GM23338 (cell line): ENCODE results near the gene RUNX1. TPM values are rescaled to one million over a fixed set of nuclear protein-coding genes. Genes with fewer than 3 reads are reported as not detected.

Experiments used
- ATAC-seq: fragments of 200-7000 bp; cut with Tn5 transposase; 3 replicates; pipeline ENCODE4 v1.9.1; 2020
- DNase-seq: peaks from one replicate; pipeline ENCODE4 v3.0.0-alpha.2; 2015; ENCODE audit warnings: low spot score
- H2AFZ ChIP-seq: fragments of 200-600 bp; sonication (generic); 2 replicates; pipeline ENCODE4 v1.8.0; 2016; ENCODE audit warnings: antibody characterized with exemption, mild to moderate bottlenecking, moderate library complexity
- H3F3A ChIP-seq: fragments of 200-600 bp; sonication (generic); replicated peaks from 2 replicates; pipeline ENCODE4 v1.8.0; 2017; ENCODE audit warnings: antibody characterized with exemption, mixed run types, low read depth
- H3K27ac ChIP-seq: fragments of 200-600 bp; sonication (generic); 2 replicates; pipeline ENCODE4 v1.6.1; 2016; ENCODE audit warnings: low read depth
- H3K27me3 ChIP-seq: fragments of 200-600 bp; sonication (generic); 2 replicates; pipeline ENCODE4 v1.8.0; 2016; ENCODE audit warnings: mild to moderate bottlenecking, mixed run types, moderate library complexity; ENCODE audit not compliant: insufficient read depth
- H3K36me3 ChIP-seq: fragments of 200-600 bp; sonication (generic); 2 replicates; pipeline ENCODE4 v1.8.0; 2016; ENCODE audit warnings: mild to moderate bottlenecking; ENCODE audit not compliant: insufficient read depth
- H3K4me1 ChIP-seq: fragments of 200-600 bp; sonication (generic); 2 replicates; pipeline ENCODE4 v1.8.0; 2016; ENCODE audit warnings: mild to moderate bottlenecking, moderate library complexity; ENCODE audit not compliant: insufficient read depth
- H3K4me2 ChIP-seq: fragments of 200-600 bp; sonication (generic); 2 replicates; pipeline ENCODE4 v1.7.1; 2017; ENCODE audit warnings: mixed run types
- H3K4me3 ChIP-seq: fragments of 200-600 bp; sonication (generic); 2 replicates; pipeline ENCODE4 v1.6.1; 2016; ENCODE audit warnings: mixed run types
- H3K79me2 ChIP-seq: fragments of 200-600 bp; sonication (generic); replicated peaks from 2 replicates; pipeline ENCODE4 v1.8.0; 2017; ENCODE audit warnings: mild to moderate bottlenecking; ENCODE audit not compliant: insufficient read depth
- H3K9me2 ChIP-seq: fragments of 200-600 bp; sonication (generic); 2 replicates; pipeline ENCODE4 v1.8.0; 2017; ENCODE audit not compliant: insufficient read depth
- H4K20me1 ChIP-seq: fragments of 200-600 bp; sonication (generic); replicated peaks from 2 replicates; pipeline ENCODE4 v1.8.0; 2017; ENCODE audit warnings: mild to moderate bottlenecking; ENCODE audit not compliant: insufficient read depth
- H3K27ac Mint-ChIP-seq: 2 replicates; pipeline ENCODE4 v1.8.0; 2020; ENCODE audit warnings: inconsistent platforms, mild to moderate bottlenecking, moderate library complexity, mixed read lengths
- H3K27me3 Mint-ChIP-seq: 3 replicates; pipeline ENCODE4 v1.8.0; 2022; ENCODE audit warnings: low read depth, mild to moderate bottlenecking, moderate library complexity, mixed read lengths, inconsistent platforms; ENCODE audit not compliant: insufficient read depth, poor library complexity
- H3K36me3 Mint-ChIP-seq: 3 replicates; pipeline ENCODE4 v1.8.0; 2021; ENCODE audit warnings: low read depth, mild to moderate bottlenecking, inconsistent platforms, moderate library complexity, mixed read lengths
- H3K4me1 Mint-ChIP-seq: 3 replicates; pipeline ENCODE4 v1.8.0; 2020; ENCODE audit warnings: mild to moderate bottlenecking, inconsistent platforms, mixed read lengths
- H3K4me3 Mint-ChIP-seq: 3 replicates; pipeline ENCODE4 v1.8.0; 2021; ENCODE audit warnings: moderate library complexity, mild to moderate bottlenecking, inconsistent platforms, mixed read lengths
- H3K9me3 Mint-ChIP-seq: 3 replicates; pipeline ENCODE4 v1.8.0; 2020; ENCODE audit warnings: moderate library complexity, mild to moderate bottlenecking, inconsistent platforms, mixed read lengths
- CREB1 ChIP-seq: fragments of 250-450 bp; sonication (Bioruptor Pico); IDR thresholded peaks from 2 replicates; pipeline ENCODE4 v1.5.0; 2020; ENCODE audit warnings: low read depth, mild to moderate bottlenecking, moderate library complexity
- EZH2phosphoT487 ChIP-seq: fragments of 200-600 bp; sonication (generic); IDR thresholded peaks from one replicate; pipeline ENCODE4 v1.8.1; 2018; ENCODE audit warnings: antibody characterized with exemption; ENCODE audit not compliant: unreplicated experiment
- NANOG ChIP-seq: IDR thresholded peaks from 2 replicates; pipeline ENCODE4 v1.6.1; 2016; ENCODE audit warnings: antibody characterized with exemption, borderline replicate concordance
- POLR2AphosphoS5 ChIP-seq: IDR thresholded peaks from 2 replicates; pipeline ENCODE4 v1.6.1; 2016; ENCODE audit warnings: antibody characterized with exemption, low read depth
- STAT1 ChIP-seq: IDR thresholded peaks from one replicate; pipeline ENCODE4 v1.6.1; 2016; ENCODE audit warnings: antibody characterized with exemption; ENCODE audit not compliant: unreplicated experiment
- polyA plus RNA-seq: library from polyadenylated mRNA; unstranded; fragments of >200 nt; fragmentation: Nextera tagmentation; extraction: Ambion mirVana; gene quantifications from 2 replicates; pipeline ENCODE4 v1.2.1, GENCODE V29; 2016
- total RNA-seq: library from RNA; depleted of rRNA; stranded (reverse); fragments of >200 nt; shearing (Covaris generic); gene quantifications from 2 replicates; pipeline ENCODE4 v1.2.3, GENCODE V29; 2014
- TF ChIP-seq, protein P1 (sequence below): fragments of 250-450 bp; sonication (Bioruptor Pico); IDR thresholded peaks from 2 replicates; pipeline ENCODE4 v1.5.0; 2020; ENCODE audit warnings: mild to moderate bottlenecking, moderate library complexity

Gene RUNX1
- total and polyA plus RNA-seq, 2 experiments from 2014 or later, result 0.29 to 1.1 TPM

DNA sequence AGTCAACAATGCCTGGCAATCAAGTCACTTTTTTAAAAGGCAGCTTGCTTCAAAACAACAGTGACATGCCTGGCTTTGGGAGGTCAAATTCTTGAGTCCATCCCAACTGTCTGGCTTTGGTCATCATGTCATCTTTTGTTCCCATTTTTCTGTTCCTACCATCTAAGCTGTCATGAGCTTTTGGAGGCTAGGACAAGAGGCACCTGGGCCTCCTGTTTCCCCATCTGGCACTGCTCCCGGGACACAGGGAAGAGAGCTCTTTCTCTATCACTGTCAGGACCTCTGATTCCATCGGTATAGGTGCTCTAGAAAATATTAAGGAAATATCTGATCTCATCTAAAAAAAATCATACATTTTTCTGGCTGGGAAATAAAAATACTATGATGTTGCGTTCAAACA is 224.0 kb downstream of the RUNX1 start (continued):
- TF ChIP-seq, protein P1, sequence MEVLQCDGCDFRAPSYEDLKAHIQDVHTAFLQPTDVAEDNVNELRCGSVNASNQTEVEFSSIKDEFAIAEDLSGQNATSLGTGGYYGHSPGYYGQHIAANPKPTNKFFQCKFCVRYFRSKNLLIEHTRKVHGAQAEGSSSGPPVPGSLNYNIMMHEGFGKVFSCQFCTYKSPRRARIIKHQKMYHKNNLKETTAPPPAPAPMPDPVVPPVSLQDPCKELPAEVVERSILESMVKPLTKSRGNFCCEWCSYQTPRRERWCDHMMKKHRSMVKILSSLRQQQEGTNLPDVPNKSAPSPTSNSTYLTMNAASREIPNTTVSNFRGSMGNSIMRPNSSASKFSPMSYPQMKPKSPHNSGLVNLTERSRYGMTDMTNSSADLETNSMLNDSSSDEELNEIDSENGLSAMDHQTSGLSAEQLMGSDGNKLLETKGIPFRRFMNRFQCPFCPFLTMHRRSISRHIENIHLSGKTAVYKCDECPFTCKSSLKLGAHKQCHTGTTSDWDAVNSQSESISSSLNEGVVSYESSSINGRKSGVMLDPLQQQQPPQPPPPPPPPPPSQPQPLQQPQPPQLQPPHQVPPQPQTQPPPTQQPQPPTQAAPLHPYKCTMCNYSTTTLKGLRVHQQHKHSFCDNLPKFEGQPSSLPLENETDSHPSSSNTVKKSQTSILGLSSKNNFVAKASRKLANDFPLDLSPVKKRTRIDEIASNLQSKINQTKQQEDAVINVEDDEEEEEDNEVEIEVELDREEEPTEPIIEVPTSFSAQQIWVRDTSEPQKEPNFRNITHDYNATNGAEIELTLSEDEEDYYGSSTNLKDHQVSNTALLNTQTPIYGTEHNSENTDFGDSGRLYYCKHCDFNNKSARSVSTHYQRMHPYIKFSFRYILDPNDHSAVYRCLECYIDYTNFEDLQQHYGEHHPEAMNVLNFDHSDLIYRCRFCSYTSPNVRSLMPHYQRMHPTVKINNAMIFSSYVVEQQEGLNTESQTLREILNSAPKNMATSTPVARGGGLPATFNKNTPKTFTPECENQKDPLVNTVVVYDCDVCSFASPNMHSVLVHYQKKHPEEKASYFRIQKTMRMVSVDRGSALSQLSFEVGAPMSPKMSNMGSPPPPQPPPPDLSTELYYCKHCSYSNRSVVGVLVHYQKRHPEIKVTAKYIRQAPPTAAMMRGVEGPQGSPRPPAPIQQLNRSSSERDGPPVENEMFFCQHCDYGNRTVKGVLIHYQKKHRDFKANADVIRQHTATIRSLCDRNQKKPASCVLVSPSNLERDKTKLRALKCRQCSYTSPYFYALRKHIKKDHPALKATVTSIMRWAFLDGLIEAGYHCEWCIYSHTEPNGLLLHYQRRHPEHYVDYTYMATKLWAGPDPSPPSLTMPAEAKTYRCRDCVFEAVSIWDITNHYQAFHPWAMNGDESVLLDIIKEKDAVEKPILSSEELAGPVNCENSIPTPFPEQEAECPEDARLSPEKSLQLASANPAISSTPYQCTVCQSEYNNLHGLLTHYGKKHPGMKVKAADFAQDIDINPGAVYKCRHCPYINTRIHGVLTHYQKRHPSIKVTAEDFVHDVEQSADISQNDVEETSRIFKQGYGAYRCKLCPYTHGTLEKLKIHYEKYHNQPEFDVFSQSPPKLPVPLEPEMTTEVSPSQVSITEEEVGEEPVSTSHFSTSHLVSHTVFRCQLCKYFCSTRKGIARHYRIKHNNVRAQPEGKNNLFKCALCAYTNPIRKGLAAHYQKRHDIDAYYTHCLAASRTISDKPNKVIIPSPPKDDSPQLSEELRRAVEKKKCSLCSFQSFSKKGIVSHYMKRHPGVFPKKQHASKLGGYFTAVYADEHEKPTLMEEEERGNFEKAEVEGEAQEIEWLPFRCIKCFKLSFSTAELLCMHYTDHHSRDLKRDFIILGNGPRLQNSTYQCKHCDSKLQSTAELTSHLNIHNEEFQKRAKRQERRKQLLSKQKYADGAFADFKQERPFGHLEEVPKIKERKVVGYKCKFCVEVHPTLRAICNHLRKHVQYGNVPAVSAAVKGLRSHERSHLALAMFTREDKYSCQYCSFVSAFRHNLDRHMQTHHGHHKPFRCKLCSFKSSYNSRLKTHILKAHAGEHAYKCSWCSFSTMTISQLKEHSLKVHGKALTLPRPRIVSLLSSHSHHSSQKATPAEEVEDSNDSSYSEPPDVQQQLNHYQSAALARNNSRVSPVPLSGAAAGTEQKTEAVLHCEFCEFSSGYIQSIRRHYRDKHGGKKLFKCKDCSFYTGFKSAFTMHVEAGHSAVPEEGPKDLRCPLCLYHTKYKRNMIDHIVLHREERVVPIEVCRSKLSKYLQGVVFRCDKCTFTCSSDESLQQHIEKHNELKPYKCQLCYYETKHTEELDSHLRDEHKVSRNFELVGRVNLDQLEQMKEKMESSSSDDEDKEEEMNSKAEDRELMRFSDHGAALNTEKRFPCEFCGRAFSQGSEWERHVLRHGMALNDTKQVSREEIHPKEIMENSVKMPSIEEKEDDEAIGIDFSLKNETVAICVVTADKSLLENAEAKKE (CRISPR knock-in tag), result no peak

DNA sequence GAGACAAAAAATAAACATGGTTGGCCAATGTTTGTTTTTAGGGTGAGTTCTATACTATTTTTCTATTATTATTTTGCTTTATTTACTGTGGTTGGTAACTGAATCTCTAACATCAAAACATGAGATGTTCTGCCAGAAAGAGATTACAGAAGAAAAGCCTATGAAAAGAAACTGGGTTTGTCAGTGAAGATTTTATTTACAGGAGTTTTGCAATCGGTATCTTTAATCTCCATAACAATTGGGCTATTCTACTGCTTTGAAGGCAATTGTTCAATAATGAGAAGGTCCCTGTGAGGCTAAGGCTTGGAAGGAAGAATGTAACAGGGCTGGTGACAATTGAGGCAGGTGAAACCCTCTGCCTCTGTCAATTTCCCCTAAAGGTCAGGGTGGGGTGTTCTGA is 224.8 kb downstream of the RUNX1 start:
- peaks cover 11% of the 10 kb centered on the region for H3K4me1 Mint-ChIP-seq
- no peaks in the 10 kb centered on the region for H3K79me2 ChIP-seq
- H3K27me3 Mint-ChIP-seq, result peaks cover 4% of the 10 kb centered on the region
- H2AFZ ChIP-seq, result no peak overlapping the region
- peaks cover 24% of the 10 kb centered on the region for H3K9me3 Mint-ChIP-seq
- ATAC-seq, result peak; percentile 41; the same call in 2 of the 3 replicates
- no peak overlapping the region for H3K4me3 ChIP-seq
- no peaks in the 10 kb centered on the region for H4K20me1 ChIP-seq
- H3K27me3 ChIP-seq, result no peaks in the 10 kb centered on the region
- H3K27ac Mint-ChIP-seq, result no peak overlapping the region
- H3K36me3 Mint-ChIP-seq, result peaks cover 15% of the 10 kb centered on the region
- no peak overlapping the region for H3K27ac ChIP-seq
- no peaks in the 10 kb centered on the region for H3K36me3 ChIP-seq
- DNase-seq, result no peak
- no peak overlapping the region for H3K4me3 Mint-ChIP-seq
- peaks cover 13% of the 10 kb centered on the region for H3K4me1 ChIP-seq
- no peaks in the 10 kb centered on the region for H3K9me2 ChIP-seq
- no peaks in the 10 kb centered on the region for H3F3A ChIP-seq
- no peak overlapping the region for H3K4me2 ChIP-seq
- TF ChIP-seq CREB1 (CRISPR knock-in tag), result no peak
- TF ChIP-seq NANOG, result no peak
- no peak for TF ChIP-seq EZH2phosphoT487
- TF ChIP-seq POLR2AphosphoS5, result no peak
- no peak for TF ChIP-seq STAT1
- TF ChIP-seq, protein P1 (CRISPR knock-in tag), result no peak
